Keratinocyte (primary cell): ENCODE measurements around the gene NUAK2. TPM values are rescaled to one million over a fixed set of nuclear protein-coding genes. Genes with fewer than 3 reads are reported as not detected.

Source experiments
- DNase-seq: peaks from one replicate; pipeline ENCODE4 v3.0.0-alpha.2; 2011; ENCODE audit warnings: low read depth, missing footprints, low spot score
- FAIRE-seq: peaks from 2 replicates; lab custom pipeline; 2011; peaks lifted over from hg19 to GRCh38; lab: Jason Lieb, UNC
- H2AFZ ChIP-seq: 2 replicates; pipeline ENCODE4 v1.6.0; 2012; ENCODE audit warnings: low read length, control low read depth, inconsistent platforms; ENCODE audit not compliant: control insufficient read depth
- H3K27ac ChIP-seq: 2 replicates; pipeline ENCODE4 v1.5.1; 2011; ENCODE audit warnings: low read length; ENCODE audit not compliant: control insufficient read depth, insufficient read depth
- H3K27me3 ChIP-seq: 3 replicates; pipeline ENCODE4 v1.6.0; 2011; ENCODE audit warnings: low read length; ENCODE audit not compliant: control insufficient read depth, insufficient read depth; ENCODE audit errors: extremely low read depth
- H3K36me3 ChIP-seq, 2 experiments: 2 replicates in 1 of 2; 3 replicates in 1 of 2; pipeline ENCODE4 v1.5.1; 2011; ENCODE audit warnings: low read length in 2 of 2, mild to moderate bottlenecking in 1 of 2; ENCODE audit not compliant: control insufficient read depth in 2 of 2, insufficient read depth in 2 of 2; ENCODE audit errors: extremely low read depth in 1 of 2
- H3K4me1 ChIP-seq: 3 replicates; pipeline ENCODE4 v1.5.1; 2011; ENCODE audit warnings: low read length; ENCODE audit not compliant: control insufficient read depth, insufficient read depth; ENCODE audit errors: extremely low read depth
- H3K4me2 ChIP-seq: 3 replicates; pipeline ENCODE4 v1.6.0; 2011; ENCODE audit warnings: low read depth, low read length; ENCODE audit not compliant: control insufficient read depth, insufficient read depth; ENCODE audit errors: extremely low read depth
- H3K4me3 ChIP-seq, 3 experiments: fragments of 200-600 bp in 1 of 3; sonication (generic) in 1 of 3; 2 replicates in 2 of 3; 3 replicates in 1 of 3; pipeline ENCODE4 v1.5.1; 2011 to 2016; ENCODE audit warnings: low read length in 3 of 3, mild to moderate bottlenecking in 3 of 3, control low read depth in 2 of 3, inconsistent platforms in 1 of 3, low read depth in 1 of 3, mixed read lengths in 1 of 3, mixed run types in 1 of 3, moderate library complexity in 1 of 3; ENCODE audit not compliant: control insufficient read depth in 2 of 3, insufficient read depth in 2 of 3; ENCODE audit errors: extremely low read depth in 1 of 3
- H3K79me2 ChIP-seq: 2 replicates; pipeline ENCODE4 v1.6.0; 2012; ENCODE audit warnings: low read length; ENCODE audit not compliant: control insufficient read depth, insufficient read depth
- H3K9ac ChIP-seq: 3 replicates; pipeline ENCODE4 v1.6.0; 2011; ENCODE audit warnings: low read length; ENCODE audit not compliant: control insufficient read depth, insufficient read depth; ENCODE audit errors: extremely low read depth
- H3K9me1 ChIP-seq: 3 replicates; pipeline ENCODE4 v1.6.0; 2011; ENCODE audit warnings: low read length; ENCODE audit not compliant: control insufficient read depth, insufficient read depth; ENCODE audit errors: extremely low read depth
- H3K9me3 ChIP-seq: 2 replicates; pipeline ENCODE4 v1.5.1; 2012; ENCODE audit warnings: low read depth, low read length; ENCODE audit not compliant: control insufficient read depth
- H4K20me1 ChIP-seq: 3 replicates; pipeline ENCODE4 v1.6.0; 2011; ENCODE audit warnings: low read length; ENCODE audit not compliant: control insufficient read depth, insufficient read depth; ENCODE audit errors: extremely low read depth
- CTCF ChIP-seq, 3 experiments: IDR thresholded peaks in 1 of 3; conservative IDR thresholded peaks in 1 of 3; optimal IDR thresholded peaks in 1 of 3; 2 replicates in 2 of 3; 3 replicates in 1 of 3; pipeline versions ENCODE3 to v1.5.1; 2011; ENCODE audit warnings: low read length in 3 of 3, mild to moderate bottlenecking in 3 of 3, moderate library complexity in 2 of 3, control low read depth in 1 of 3, inconsistent platforms in 1 of 3; ENCODE audit not compliant: insufficient read depth in 2 of 3; ENCODE audit errors: extremely low read depth in 1 of 3
- EZH2 ChIP-seq: IDR thresholded peaks from one replicate; pipeline ENCODE4 v1.6.1; 2012; ENCODE audit warnings: inconsistent platforms, mild to moderate bottlenecking, low read length, moderate library complexity
- dilution Hi-C: fragments of 300-500 bp; cut with MboI; formaldehyde crosslinking; loops from one replicate; pipeline ENCODE4 v1.7.0; 2020; ENCODE audit warnings: low sequenced_read_pairs; ENCODE audit not compliant: extremely low pct_ligation_motif_present
- polyA plus RNA-seq, 5 experiments: library from polyadenylated mRNA; depleted of rRNA in 3 of 5; stranded (reverse) in 3 of 5; stranded (forward) in 1 of 5; unstranded in 1 of 5; fragments of >200 nt; gene quantifications; 1 replicate in 1 of 5; 2 replicates in 3 of 5; 3 replicates in 1 of 5; pipeline versions ENCODE4 v1.2.1 to v1.2.3, GENCODE V29; 2011 to 2012; ENCODE audit warnings: missing spikeins in 2 of 5, low read depth in 1 of 5, low replicate concordance in 1 of 5

NUAK2 gene
- polyA plus RNA-seq, 1 donor (not counting 4 experiments of a cell fraction or from before 2014, with no cell fraction given): 3.9 TPM

- H3K79me2 ChIP-seq: no peaks in the 10 kb centered on the region
- no peak overlapping the region for H3K9ac ChIP-seq
- H3K27ac ChIP-seq: no peak overlapping the region
- no peak overlapping the region for H2AFZ ChIP-seq
- no peak overlapping the region for H3K4me2 ChIP-seq
- dilution Hi-C loops: no loop called here
- no peak overlapping the region for H3K4me3 ChIP-seq
- no peak for DNase-seq
- H3K27me3 ChIP-seq: no peaks in the 10 kb centered on the region
- no peaks in the 10 kb centered on the region for H3K36me3 ChIP-seq
- no peak for TF ChIP-seq EZH2
- no peak for TF ChIP-seq CTCF (optimal IDR thresholded peaks at IDR 0.05 in 1 of 3, IDR thresholded peaks at IDR 0.05 in 1 of 3, conservative IDR thresholded peaks at IDR 0.05 in 1 of 3; ENCODE audit: extremely low read depth in 1 of 3, insufficient read depth in 2 of 3, low read length in 3 of 3)
- no peaks in the 10 kb centered on the region for H3K9me1 ChIP-seq
- no peak for FAIRE-seq
- H3K9me3 ChIP-seq: no peaks in the 10 kb centered on the region
- H3K4me1 ChIP-seq: peaks cover 19% of the 10 kb centered on the region
- H4K20me1 ChIP-seq: no peaks in the 10 kb centered on the region
Measured at GRCh38 chr1:205369701-205370123, 48.2 kb upstream of the NUAK2 start.

- no peak overlapping the region for H2AFZ ChIP-seq
- no peak overlapping the region for H3K9ac ChIP-seq
- H3K27me3 ChIP-seq: no peaks in the 10 kb centered on the region
- H3K9me1 ChIP-seq: no peaks in the 10 kb centered on the region
- no peak for TF ChIP-seq EZH2
- no peak for TF ChIP-seq CTCF (optimal IDR thresholded peaks at IDR 0.05 in 1 of 3, IDR thresholded peaks at IDR 0.05 in 1 of 3, conservative IDR thresholded peaks at IDR 0.05 in 1 of 3; ENCODE audit: extremely low read depth in 1 of 3, insufficient read depth in 2 of 3, low read length in 3 of 3)
- dilution Hi-C loops: no loop called here
- H3K4me3 ChIP-seq: no peak overlapping the region
- H3K79me2 ChIP-seq: no peaks in the 10 kb centered on the region
- no peak overlapping the region for H3K4me2 ChIP-seq
- DNase-seq (no peak), FAIRE-seq (no peak)
- no peaks in the 10 kb centered on the region for H4K20me1 ChIP-seq
- H3K9me3 ChIP-seq: no peaks in the 10 kb centered on the region
- no peak overlapping the region for H3K27ac ChIP-seq
- peaks cover 7% of the 10 kb centered on the region for H3K4me1 ChIP-seq
- no peaks in the 10 kb centered on the region for H3K36me3 ChIP-seq
Measured at GRCh38 chr1:205368478-205368877, 46.9 kb upstream of the NUAK2 start.
